AG04450 (cell line): ENCODE measurements around the gene NSFL1C. TPM values are rescaled to one million over a fixed set of nuclear protein-coding genes. Genes with fewer than 3 reads are reported as not detected.

Experiments used
- CTCF ChIA-PET: fragments of 300-600, 350-600 bp; formaldehyde crosslinking; extraction: SDS; loops from one replicate; lab custom pipeline; 2022; ENCODE audit warnings: antibody characterized with exemption, inconsistent platforms; lab: Charles Lee
- POLR2A ChIA-PET: fragments of 350-600 bp; formaldehyde crosslinking; extraction: SDS; loops from one replicate; lab custom pipeline; 2021; ENCODE audit warnings: antibody characterized with exemption, inconsistent platforms; lab: Yijun Ruan, JAX
- DNase-seq: peaks from one replicate; pipeline ENCODE4 v3.0.0-alpha.2; 2011; ENCODE audit warnings: low read depth, low spot score
- H3K27ac ChIP-seq: one replicate; pipeline ENCODE4 v1.5.1; 2012; ENCODE audit warnings: low read depth, low read length, control low read depth
- H3K27me3 ChIP-seq: one replicate; pipeline ENCODE4 v1.6.0; 2012; ENCODE audit warnings: low read length; ENCODE audit not compliant: control insufficient read depth, insufficient read depth
- H3K4me3 ChIP-seq: 2 replicates; pipeline ENCODE4 v1.5.1; 2011; ENCODE audit warnings: mild to moderate bottlenecking, low read depth, low read length, control low read depth
- H3K9me3 ChIP-seq: 2 replicates; pipeline ENCODE4 v1.5.1; 2012; ENCODE audit warnings: low read length; ENCODE audit not compliant: control insufficient read depth, insufficient read depth
- polyA plus RNA-seq: library from polyadenylated mRNA; depleted of rRNA; stranded (reverse); fragments of >200 nt; gene quantifications from 2 replicates; pipeline ENCODE4 v1.2.3, GENCODE V29; 2011; rRNA removed
- TF ChIP-seq, protein P1 (sequence below): IDR thresholded peaks from 2 replicates; pipeline ENCODE4 v1.5.1; 2011; ENCODE audit warnings: low read depth, low read length, control low read depth, inconsistent platforms

The NSFL1C gene
- polyA plus RNA-seq, 1 experiment, result 23.0 TPM

DNA sequence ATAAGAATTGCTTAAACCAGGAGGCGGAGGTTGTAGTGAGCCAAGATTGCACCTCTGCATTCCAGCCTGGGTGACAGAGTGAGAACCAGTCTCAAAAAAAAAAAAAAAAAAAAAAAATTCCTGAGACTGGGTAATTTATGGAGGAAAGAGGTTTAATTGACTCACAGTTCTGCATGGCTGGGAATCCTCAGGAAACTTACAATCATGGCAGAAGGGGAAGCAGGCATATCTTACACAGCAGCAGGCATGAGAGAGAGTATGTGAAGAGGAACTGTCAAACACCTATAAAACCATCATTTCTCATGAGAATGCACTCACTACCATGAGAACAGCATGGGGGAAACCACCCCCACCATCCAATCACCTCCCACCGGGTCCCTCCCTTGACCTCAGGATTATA lies 72.0 kb downstream of the NSFL1C start:
- no peaks in the 10 kb centered on the region for H3K27me3 ChIP-seq
- no peak overlapping the region for H3K4me3 ChIP-seq
- ChIA-PET CTCF (interaction anchor here (0.6 kb wide), 1 partner anchor 1659 kb away, joined by 3 read pairs; no protein-coding TSS in a partner anchor), POLR2A (no interaction called here)
- DNase-seq, result no peak
- H3K27ac ChIP-seq, result no peak overlapping the region
- TF ChIP-seq, protein P1, sequence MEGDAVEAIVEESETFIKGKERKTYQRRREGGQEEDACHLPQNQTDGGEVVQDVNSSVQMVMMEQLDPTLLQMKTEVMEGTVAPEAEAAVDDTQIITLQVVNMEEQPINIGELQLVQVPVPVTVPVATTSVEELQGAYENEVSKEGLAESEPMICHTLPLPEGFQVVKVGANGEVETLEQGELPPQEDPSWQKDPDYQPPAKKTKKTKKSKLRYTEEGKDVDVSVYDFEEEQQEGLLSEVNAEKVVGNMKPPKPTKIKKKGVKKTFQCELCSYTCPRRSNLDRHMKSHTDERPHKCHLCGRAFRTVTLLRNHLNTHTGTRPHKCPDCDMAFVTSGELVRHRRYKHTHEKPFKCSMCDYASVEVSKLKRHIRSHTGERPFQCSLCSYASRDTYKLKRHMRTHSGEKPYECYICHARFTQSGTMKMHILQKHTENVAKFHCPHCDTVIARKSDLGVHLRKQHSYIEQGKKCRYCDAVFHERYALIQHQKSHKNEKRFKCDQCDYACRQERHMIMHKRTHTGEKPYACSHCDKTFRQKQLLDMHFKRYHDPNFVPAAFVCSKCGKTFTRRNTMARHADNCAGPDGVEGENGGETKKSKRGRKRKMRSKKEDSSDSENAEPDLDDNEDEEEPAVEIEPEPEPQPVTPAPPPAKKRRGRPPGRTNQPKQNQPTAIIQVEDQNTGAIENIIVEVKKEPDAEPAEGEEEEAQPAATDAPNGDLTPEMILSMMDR, result no peak
- peaks cover 6% of the 10 kb centered on the region; the same call in 1 of the 2 replicates for H3K9me3 ChIP-seq

DNA sequence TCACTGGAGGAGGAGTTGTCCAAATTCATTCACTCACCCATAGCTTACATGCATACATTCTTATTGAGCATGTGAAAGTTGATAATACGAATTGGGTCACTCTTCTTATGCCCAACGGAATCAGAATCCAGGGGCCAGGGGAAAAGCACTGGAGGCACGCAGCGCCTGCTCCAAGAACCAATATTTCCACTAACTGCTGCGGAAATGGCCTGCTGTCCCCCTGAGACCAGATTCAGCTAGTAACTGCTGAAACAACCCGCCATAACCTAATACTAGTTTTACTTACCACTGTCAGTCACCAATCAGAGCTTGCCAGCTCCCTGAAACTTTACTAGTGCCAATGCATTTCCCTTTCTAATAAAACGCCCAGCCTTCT lies 73.2 kb downstream of the NSFL1C start:
- TF ChIP-seq, protein P1, result no peak
- H3K9me3 ChIP-seq, result peaks cover 6% of the 10 kb centered on the region; the same call in 1 of the 2 replicates
- H3K27me3 ChIP-seq, result no peaks in the 10 kb centered on the region
- peak overlapping the region; percentile 88 for H3K4me3 ChIP-seq
- ChIA-PET CTCF (interaction anchor here (0.6 to 1.2 kb wide), 10 partner anchors 13 to 468 kb away, joined by 3 to 11 read pairs (median 4); no protein-coding TSS in a partner anchor), POLR2A (interaction anchor here (0.6 to 0.8 kb wide), 3 partner anchors 15 to 704 kb away, joined by 3 to 4 read pairs (median 3); no protein-coding TSS in a partner anchor)
- DNase-seq, result no peak
- H3K27ac ChIP-seq, result no peak overlapping the region

DNA sequence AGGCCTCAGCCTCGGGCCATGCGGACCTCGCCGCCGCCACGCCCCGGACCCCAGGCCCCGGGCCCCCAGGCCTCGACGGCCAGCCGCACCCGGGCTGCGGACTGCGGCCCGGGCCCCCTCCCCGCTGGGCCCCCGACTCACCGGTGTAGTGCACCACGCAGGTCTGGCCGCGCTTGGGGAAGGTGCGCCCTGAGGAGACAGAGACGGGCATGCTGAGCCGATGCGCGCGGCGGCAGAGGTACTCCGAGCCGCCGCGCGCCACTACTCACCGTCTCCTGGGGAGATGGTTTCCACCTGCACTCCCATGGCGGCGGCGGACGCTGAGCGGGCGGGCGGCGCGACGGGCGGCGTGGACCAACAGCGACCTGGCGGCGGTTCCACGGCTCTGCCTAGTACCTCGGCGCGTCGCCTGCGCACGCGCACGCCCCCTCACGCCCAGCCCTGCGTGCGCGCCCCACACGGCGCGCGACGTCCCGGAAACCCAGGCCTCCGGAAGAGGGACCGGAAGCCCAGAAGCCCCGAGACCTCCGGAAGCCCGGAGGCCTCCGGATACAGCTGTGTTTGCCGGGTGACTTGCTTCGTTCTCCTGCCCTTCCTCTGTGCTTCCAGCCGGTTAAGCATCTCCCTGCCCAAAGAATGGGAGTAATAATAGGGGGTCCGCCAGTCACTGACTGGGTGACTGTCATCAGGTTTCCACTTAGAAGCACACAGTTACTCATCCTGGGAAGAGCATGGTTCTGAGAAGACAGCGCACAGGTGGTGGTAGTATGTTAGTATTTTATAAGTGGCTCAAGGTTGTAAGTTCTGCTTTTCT lies 73.7 kb downstream of the NSFL1C start, which contains the start of gene FKBP1A:
TSS of gene FKBP1A (minus strand) at position 362 of the 814 bp plus-strand sequence. CDS start at position 306, 56 bp downstream.
- peak; percentile 67 for DNase-seq
- peak within 1 kb of the TSS; percentile 88 for H3K4me3 ChIP-seq
- POLR2A ChIA-PET, result interaction anchor here (0.6 to 0.7 kb wide), 2 partner anchors 135 to 704 kb away, joined by 3 to 4 read pairs; no protein-coding TSS in a partner anchor

DNA sequence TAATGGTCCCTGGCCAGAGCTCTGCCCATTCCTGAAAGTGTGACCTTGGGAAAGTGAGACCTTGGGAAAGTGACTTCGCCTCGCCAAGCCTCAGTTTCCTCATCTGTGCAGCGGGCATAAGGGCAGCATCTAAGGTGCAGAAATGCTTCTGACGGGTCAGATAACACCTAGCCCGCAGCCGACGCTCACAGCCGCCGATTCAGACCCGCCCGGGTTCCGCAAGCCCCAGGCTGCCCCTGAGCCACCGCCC lies 74.3 kb downstream of the NSFL1C start:
- Histone ChIP-seq H3K27me3 (no peaks in the 10 kb centered on the region), H3K9me3 (peaks cover 6% of the 10 kb centered on the region; the same call in 1 of the 2 replicates), H3K27ac (no peak overlapping the region), H3K4me3 (peak overlapping the region; percentile 88)
- CTCF ChIA-PET, result interaction anchor here (0.8 kb wide), 1 partner anchor 79 kb away, joined by 3 read pairs; no protein-coding TSS in a partner anchor
- POLR2A ChIA-PET, result interaction anchor here (1.1 to 1.7 kb wide), 4 partner anchors 10 to 80 kb away, joined by 4 to 9 read pairs (median 6); no protein-coding TSS in a partner anchor
- DNase-seq, result no peak
- TF ChIP-seq, protein P1, result no peak

More for the DNA sequence above, 73.7 kb downstream of the NSFL1C start, which contains the start of gene FKBP1A:
- Histone ChIP-seq H3K27ac (peak within 1 kb of the TSS; percentile 76), H3K27me3 (no peaks in the 10 kb centered on the region), H3K9me3 (peaks cover 6% of the 10 kb centered on the region; the same call in 1 of the 2 replicates)
- TF ChIP-seq, protein P1, result no peak
- CTCF ChIA-PET, result interaction anchor here (0.6 to 1.2 kb wide), 10 partner anchors 13 to 468 kb away, joined by 3 to 11 read pairs (median 4); no protein-coding TSS in a partner anchor

Other genes with a start within 250 kb of the NSFL1C start
- 0.04 and 0.05 TPM in 2 replicates for gene RAD21L1, start 240.8 kb downstream of the NSFL1C start, polyA plus RNA-seq
- 1.5 and 2.6 TPM in 2 replicates for gene SNPH, start 200.6 kb downstream of the NSFL1C start, polyA plus RNA-seq
- 2.0 and 2.1 TPM in 2 replicates for gene SDCBP2, start 137.7 kb downstream of the NSFL1C start, polyA plus RNA-seq
- 579 and 685 TPM in 2 replicates for gene FKBP1A, start 73.8 kb downstream of the NSFL1C start, polyA plus RNA-seq
- not detected in 2 replicates for gene SIRPB2, start 24.6 kb upstream of the NSFL1C start, polyA plus RNA-seq
- not detected in 2 replicates for gene SIRPD, start 90.9 kb upstream of the NSFL1C start, polyA plus RNA-seq
- gene SIRPB1, start 153.2 kb upstream of the NSFL1C start, polyA plus RNA-seq, result not detected in 2 replicates
- gene SIRPG, start 190.9 kb upstream of the NSFL1C start, polyA plus RNA-seq, result not detected in 2 replicates